Trophoblast cell (in vitro differentiated cells and primary cell): ENCODE data around the gene SMG1.
A peak's percentile ranks its signal among the peaks of the same experiment; 100 is the strongest.

Source experiments
- DNase-seq, 2 donors: peaks; one replicate each; pipeline ENCODE4 v3.0.0-alpha.2; 2016
- H2AFZ ChIP-seq: 2 replicates; pipeline ENCODE4 v1.6.1; 2013; ENCODE audit warnings: low read length, moderate library complexity, mild to moderate bottlenecking; ENCODE audit not compliant: insufficient read depth, poor library complexity
- H2AK5ac ChIP-seq: 2 replicates; pipeline ENCODE4 v1.6.1; 2013; ENCODE audit warnings: mild to moderate bottlenecking, low read length
- H2BK120ac ChIP-seq: 2 replicates; pipeline ENCODE4 v1.6.1; 2013; ENCODE audit warnings: low read length, mild to moderate bottlenecking, moderate library complexity; ENCODE audit not compliant: insufficient read depth, poor library complexity
- H2BK12ac ChIP-seq: 2 replicates; pipeline ENCODE4 v1.6.1; 2013; ENCODE audit warnings: mild to moderate bottlenecking, low read length, moderate library complexity
- H2BK5ac ChIP-seq: 2 replicates; pipeline ENCODE4 v1.6.1; 2013; ENCODE audit warnings: low read length, low read depth, moderate library complexity, mild to moderate bottlenecking; ENCODE audit not compliant: poor library complexity
- H3K14ac ChIP-seq: 2 replicates; pipeline ENCODE4 v1.6.1; 2013; ENCODE audit warnings: mild to moderate bottlenecking, low read length
- H3K18ac ChIP-seq: 2 replicates; pipeline ENCODE4 v1.6.1; 2013; ENCODE audit warnings: mild to moderate bottlenecking, low read length
- H3K23ac ChIP-seq: 2 replicates; pipeline ENCODE4 v1.6.1; 2013; ENCODE audit warnings: low read length
- H3K27ac ChIP-seq: 2 replicates; pipeline ENCODE4 v1.5.1; 2013; ENCODE audit warnings: low read depth, mild to moderate bottlenecking, inconsistent platforms, low read length, moderate library complexity
- H3K27me3 ChIP-seq: 2 replicates; pipeline ENCODE4 v1.6.1; 2013; ENCODE audit warnings: inconsistent platforms, mild to moderate bottlenecking, low read length, moderate library complexity; ENCODE audit not compliant: insufficient read depth
- H3K36me3 ChIP-seq, 2 experiments: 1 replicate in 1 of 2; 2 replicates in 1 of 2; pipeline ENCODE4 v1.6.1; 2013; ENCODE audit warnings: low read length in 2 of 2, mild to moderate bottlenecking in 2 of 2, moderate library complexity in 1 of 2; ENCODE audit not compliant: insufficient read depth in 2 of 2, control insufficient read depth in 1 of 2
- H3K4ac ChIP-seq: 2 replicates; pipeline ENCODE4 v1.6.1; 2013; ENCODE audit warnings: low read depth, mild to moderate bottlenecking, low read length, moderate library complexity
- H3K4me1 ChIP-seq, 2 experiments: 1 replicate in 1 of 2; 2 replicates in 1 of 2; pipeline ENCODE4 v1.6.1; 2013; ENCODE audit warnings: low read length in 2 of 2, mild to moderate bottlenecking in 2 of 2, moderate library complexity in 1 of 2; ENCODE audit not compliant: insufficient read depth in 2 of 2, control insufficient read depth in 1 of 2
- H3K4me2 ChIP-seq: 2 replicates; pipeline ENCODE4 v1.6.1; 2013; ENCODE audit warnings: inconsistent platforms, mild to moderate bottlenecking, low read length, moderate library complexity
- H3K4me3 ChIP-seq: 2 replicates; pipeline ENCODE4 v1.5.1; 2013; ENCODE audit warnings: mild to moderate bottlenecking, low read depth, low read length, inconsistent platforms
- H3K79me1 ChIP-seq: one replicate; pipeline ENCODE4 v1.6.1; 2013; ENCODE audit warnings: low read length
- H3K79me2 ChIP-seq: 2 replicates; pipeline ENCODE4 v1.6.1; 2013; ENCODE audit warnings: low read length, mild to moderate bottlenecking; ENCODE audit not compliant: control insufficient read depth, insufficient read depth, poor library complexity
- H3K9ac ChIP-seq: 2 replicates; pipeline ENCODE4 v1.6.1; 2013; ENCODE audit warnings: mild to moderate bottlenecking, low read length
- H3K9me3 ChIP-seq: 2 replicates; pipeline ENCODE4 v1.6.1; 2013; ENCODE audit warnings: low read depth, mild to moderate bottlenecking, control low read depth, inconsistent platforms, low read length; ENCODE audit not compliant: insufficient read depth
- H4K12ac ChIP-seq: 2 replicates; pipeline ENCODE4 v1.6.1; 2013; ENCODE audit warnings: low read depth, mild to moderate bottlenecking, low read length, moderate library complexity
- H4K8ac ChIP-seq: 2 replicates; pipeline ENCODE4 v1.6.1; 2013; ENCODE audit warnings: low read depth, mild to moderate bottlenecking, low read length, moderate library complexity
- H4K91ac ChIP-seq: one replicate; pipeline ENCODE4 v1.6.1; 2013; ENCODE audit warnings: low read depth, mild to moderate bottlenecking, low read length, moderate library complexity
- WGBS: extraction: QIAGEN DNeasy Blood & Tissue Kit; methylation state at CpG from one replicate; pipeline ENCODE4 v1.1.7; 2013; ENCODE audit warnings: missing lambda C conversion rate; ENCODE audit not compliant: insufficient read length, insufficient coverage; ENCODE audit errors: extremely low coverage; 5-methylcytosine and 5-hydroxymethylcytosine counted together

The SMG1 gene

GRCh38 chr16:18789850-18790706 lies 136.1 kb downstream of the SMG1 start, which contains the start of gene RPS15A:
TSS of gene RPS15A (minus strand) at chr16:18790334. CDS start at chr16:18789113, 1,221 bp downstream.
- H3K23ac ChIP-seq, result no peak within 1 kb of the TSS
- H4K12ac ChIP-seq, result peak within 1 kb of the TSS; percentile 59
- peak within 1 kb of the TSS; percentile 92 for H4K91ac ChIP-seq

GRCh38 chr16:18789515-18789849 lies 136.7 kb downstream of the SMG1 start:
- H3K9me3 ChIP-seq, result no peaks in the 10 kb centered on the region
- H2BK12ac ChIP-seq, result no peak overlapping the region
- peak overlapping the region; percentile 74 for H4K8ac ChIP-seq
- peaks cover 28 to 61% of the 10 kb centered on the region in 2 experiments for H3K36me3 ChIP-seq
- H4K12ac ChIP-seq, result no peak overlapping the region
- no peak overlapping the region for H3K18ac ChIP-seq
- H3K27me3 ChIP-seq, result no peaks in the 10 kb centered on the region
- no peak for DNase-seq
- WGBS, result no CpG with 5 or more reads among the region's 5 CpGs
- peaks cover 6 to 16% of the 10 kb centered on the region in 2 experiments for H3K4me1 ChIP-seq
- peak overlapping the region; percentile 65 for H3K14ac ChIP-seq
- H3K4ac ChIP-seq, result peak overlapping the region; percentile 98
- H4K91ac ChIP-seq, result peak overlapping the region; percentile 92
- H2BK120ac ChIP-seq, result no peak overlapping the region
- H3K79me1 ChIP-seq, result peaks cover 4% of the 10 kb centered on the region
- no peak overlapping the region for H3K23ac ChIP-seq
- peaks cover 21% of the 10 kb centered on the region for H3K79me2 ChIP-seq
- H2AK5ac ChIP-seq, result peak overlapping the region; percentile 81
- H3K4me3 ChIP-seq, result peak overlapping the region; percentile 98
- H3K9ac ChIP-seq, result peak overlapping the region; percentile 100
- H3K27ac ChIP-seq, result peak overlapping the region; percentile 78
- H2AFZ ChIP-seq, result no peak overlapping the region
- no peak overlapping the region for H2BK5ac ChIP-seq
- H3K4me2 ChIP-seq, result peak overlapping the region; percentile 94

More at GRCh38 chr16:18789850-18790706, 136.1 kb downstream of the SMG1 start, which contains the start of gene RPS15A:
- Histone ChIP-seq H3K27ac (peak within 1 kb of the TSS; percentile 78), H3K4me3 (peak within 1 kb of the TSS; percentile 98), H3K4ac (peak within 1 kb of the TSS; percentile 98), H3K9ac (peak within 1 kb of the TSS; percentile 100), H3K27me3 (no peaks in the 10 kb centered on the region), H2AK5ac (peak within 1 kb of the TSS; percentile 81), H3K14ac (peak within 1 kb of the TSS; percentile 65), H3K79me1 (peaks cover 4% of the 10 kb centered on the region), H2BK12ac (no peak within 1 kb of the TSS), H3K4me2 (peak within 1 kb of the TSS; percentile 94), H2BK120ac (peak within 1 kb of the TSS; percentile 84), H3K9me3 (no peaks in the 10 kb centered on the region), H3K18ac (peak within 1 kb of the TSS; percentile 56), H3K79me2 (peaks cover 21% of the 10 kb centered on the region), H3K4me1 (peaks cover 6 to 16% of the 10 kb centered on the region in 2 experiments), H4K8ac (peak within 1 kb of the TSS; percentile 74), H2BK5ac (peak within 1 kb of the TSS; percentile 43), H2AFZ (peak within 1 kb of the TSS; percentile 64), H3K36me3 (peaks cover 28 to 59% of the 10 kb centered on the region in 2 experiments)
- DNase-seq, result peak; percentile 97 to 98
- WGBS, result no CpG with 5 or more reads among the region's 60 CpGs

- Histone ChIP-seq H3K4me3 (peak overlapping the region; percentile 98), H3K4me1 (peaks cover 6 to 16% of the 10 kb centered on the region in 2 experiments), H4K12ac (no peak overlapping the region), H3K18ac (no peak overlapping the region), H3K27ac (no peak overlapping the region), H4K8ac (no peak overlapping the region), H3K9me3 (no peaks in the 10 kb centered on the region), H4K91ac (no peak overlapping the region), H3K27me3 (no peaks in the 10 kb centered on the region), H3K9ac (peak overlapping the region; percentile 100), H2AFZ (no peak overlapping the region), H3K79me2 (peaks cover 21% of the 10 kb centered on the region), H3K23ac (no peak overlapping the region), H3K14ac (no peak overlapping the region), H2AK5ac (no peak overlapping the region), H3K4ac (peak overlapping the region; percentile 98), H3K79me1 (peaks cover 4% of the 10 kb centered on the region), H2BK5ac (no peak overlapping the region), H3K36me3 (peaks cover 30 to 62% of the 10 kb centered on the region in 2 experiments), H3K4me2 (peak overlapping the region; percentile 94), H2BK120ac (no peak overlapping the region), H2BK12ac (no peak overlapping the region)
- DNase-seq, result no peak
- WGBS, result no CpG with 5 or more reads among the region's 20 CpGs
Measured at GRCh38 chr16:18788828-18789514, 137.2 kb downstream of the SMG1 start.

- H2AK5ac ChIP-seq, result no peak overlapping the region
- no CpG with 5 or more reads among the region's 8 CpGs for WGBS
- H3K14ac ChIP-seq, result no peak overlapping the region
- H4K91ac ChIP-seq, result no peak overlapping the region
- H4K8ac ChIP-seq, result no peak overlapping the region
- peaks cover 3% of the 10 kb centered on the region for H3K79me1 ChIP-seq
- no peak for DNase-seq
- H4K12ac ChIP-seq, result no peak overlapping the region
- no peak overlapping the region for H2BK12ac ChIP-seq
- H2BK5ac ChIP-seq, result no peak overlapping the region
- H3K27ac ChIP-seq, result no peak overlapping the region
- peak overlapping the region; percentile 31 for H3K9ac ChIP-seq
- no peak overlapping the region for H3K18ac ChIP-seq
- no peak overlapping the region for H2AFZ ChIP-seq
- H3K27me3 ChIP-seq, result no peaks in the 10 kb centered on the region
- H3K23ac ChIP-seq, result no peak overlapping the region
- peaks cover 33 to 59% of the 10 kb centered on the region in 2 experiments for H3K36me3 ChIP-seq
- H3K9me3 ChIP-seq, result no peaks in the 10 kb centered on the region
- H3K4me2 ChIP-seq, result peak overlapping the region; percentile 22
- H3K4me3 ChIP-seq, result no peak overlapping the region
- H2BK120ac ChIP-seq, result no peak overlapping the region
- H3K4me1 ChIP-seq, result peaks cover 6 to 16% of the 10 kb centered on the region in 2 experiments
- peaks cover 20% of the 10 kb centered on the region for H3K79me2 ChIP-seq
- H3K4ac ChIP-seq, result no peak overlapping the region
Measured at GRCh38 chr16:18784917-18785623, 141.1 kb downstream of the SMG1 start.
